NK-92 (cell line): Measurements from ENCODE around the gene FAM76A.

Experiments
- DNase-seq: peaks from one replicate; lab custom pipeline; 2025; ENCODE audit not compliant: unreplicated experiment; lab: John Stamatoyannopoulos, UW

FAM76A gene

DNA sequence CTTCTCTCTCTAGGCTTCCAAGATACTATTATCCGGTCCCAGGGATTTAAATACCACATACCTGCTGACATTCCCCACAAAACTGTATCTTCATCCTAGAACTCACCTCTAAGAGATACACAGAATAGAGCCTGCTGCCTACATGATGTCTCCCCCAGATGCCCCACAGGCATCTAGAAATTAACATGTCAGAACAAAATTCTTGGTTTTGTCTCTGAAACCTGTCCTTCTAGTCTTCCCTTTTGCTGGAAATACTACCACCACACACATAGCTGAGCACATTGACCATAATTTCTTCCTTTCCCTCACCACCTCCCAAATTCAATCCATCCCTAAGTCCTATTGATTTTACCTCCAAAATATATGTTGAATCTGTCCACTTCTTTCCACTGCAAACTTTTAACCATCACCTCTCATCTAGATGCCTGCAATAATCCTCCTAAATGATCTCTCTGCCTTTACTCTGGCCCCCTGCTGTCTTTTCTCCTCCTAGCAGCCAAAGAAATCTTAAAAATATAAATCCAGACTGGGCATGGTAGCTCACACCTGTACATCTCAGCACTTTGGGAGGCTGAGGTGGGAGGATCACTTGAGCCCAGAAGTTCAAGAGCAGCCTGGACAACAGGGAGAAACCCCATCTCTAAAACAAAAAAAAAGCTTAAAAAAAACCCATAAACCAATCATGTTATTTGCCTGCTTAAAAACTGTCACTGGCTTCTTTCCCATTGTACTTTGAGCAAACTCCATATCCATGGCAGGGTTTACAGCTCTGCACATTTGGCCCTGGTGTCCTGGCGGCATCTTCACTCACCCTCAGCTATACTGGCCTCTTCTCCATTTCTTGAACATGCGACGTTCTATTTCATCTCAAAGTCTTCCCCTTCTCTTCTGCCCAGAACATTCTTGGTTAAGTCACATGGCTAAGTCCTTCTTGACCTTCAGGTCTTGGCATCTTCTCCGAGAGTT is 6.2 kb upstream of the FAM76A start:
- DNase-seq: no peak

DNA sequence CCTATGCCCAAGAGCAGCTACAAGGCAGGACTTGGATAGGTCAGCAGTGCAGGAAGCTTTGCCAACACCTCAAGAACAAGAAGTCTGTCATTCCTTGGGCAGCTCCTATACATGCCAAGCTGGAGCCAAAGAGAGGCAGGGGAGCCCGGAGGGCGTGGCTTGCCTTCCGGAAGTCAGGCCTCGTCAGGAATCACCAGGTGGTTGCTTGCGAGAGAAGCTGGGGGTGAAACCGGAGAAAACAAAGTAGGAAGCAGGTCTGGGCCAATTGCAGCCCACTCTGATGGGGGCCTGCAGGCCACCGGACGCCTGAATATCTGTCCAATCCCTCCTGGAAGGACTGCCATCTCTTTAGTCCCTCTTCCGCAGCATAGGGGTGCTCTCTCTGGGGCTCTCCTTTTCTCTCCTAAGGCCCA is 794 bp upstream of the FAM76A start:
- DNase-seq: no peak

GRCh38 chr1:27726173-27727044 is 648 bp downstream of the FAM76A start:
- no peak for DNase-seq

GRCh38 chr1:27727126-27727525 is 1.4 kb downstream of the FAM76A start:
- DNase-seq: no peak

DNA sequence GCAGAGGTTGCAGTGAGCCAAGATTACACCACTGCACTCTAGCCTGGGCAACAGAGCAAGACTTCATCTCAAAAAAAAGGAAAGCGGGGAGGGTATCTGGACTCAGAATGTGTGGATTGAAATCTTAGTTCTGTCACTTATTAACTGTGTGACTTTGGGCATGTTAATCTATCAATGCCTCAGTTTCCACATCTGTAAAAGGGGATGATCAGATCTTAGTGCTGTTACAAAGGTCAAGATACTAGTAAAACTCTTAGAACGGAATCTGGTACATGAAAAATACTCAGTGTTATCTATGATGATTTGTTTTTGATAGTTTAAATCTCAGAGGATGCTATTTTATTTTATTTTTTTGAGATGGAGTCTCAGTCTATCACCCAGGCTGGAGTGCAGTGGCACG is 10.5 kb downstream of the FAM76A start:
- DNase-seq: no peak

DNA sequence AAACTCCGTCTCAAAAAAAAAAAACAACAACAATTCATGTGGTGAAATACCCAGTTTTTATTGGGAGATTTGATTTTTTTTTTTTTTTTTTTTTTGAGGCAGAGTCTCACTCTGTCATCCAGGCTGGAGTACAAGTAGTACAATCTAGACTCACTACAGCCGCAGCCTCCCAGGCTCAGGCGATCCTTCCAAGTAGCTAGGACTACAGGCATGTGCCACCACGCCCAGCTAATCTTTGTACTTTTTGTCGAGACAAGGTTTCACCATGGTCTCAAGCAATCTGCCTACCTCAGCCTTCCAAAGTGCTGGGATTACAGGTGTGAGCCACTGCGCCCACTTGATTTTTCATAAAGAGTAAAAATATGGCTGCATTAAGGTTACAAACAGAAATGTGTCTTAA is 15.4 kb downstream of the FAM76A start:
- no peak for DNase-seq

GRCh38 chr1:27744556-27744955 is 18.8 kb downstream of the FAM76A start:
- DNase-seq: no peak

DNA sequence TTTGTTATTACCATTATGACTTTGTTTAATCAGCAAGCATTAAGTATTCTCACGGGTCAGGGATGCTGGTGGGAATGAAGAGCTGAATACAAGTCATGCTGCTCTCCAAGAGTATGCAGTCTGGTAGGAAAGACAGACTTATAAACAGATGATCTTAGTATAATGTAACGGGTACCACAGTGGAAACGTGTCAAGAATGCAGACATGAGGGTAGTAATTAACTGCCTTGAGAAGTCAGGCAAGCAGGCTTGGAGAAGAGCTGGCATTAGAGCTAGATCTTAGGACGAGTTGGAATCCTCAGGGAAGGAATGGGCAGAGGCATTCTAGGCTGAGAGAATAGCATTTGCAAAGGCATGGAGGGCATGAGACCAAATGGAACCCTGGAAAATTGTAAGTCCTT is 19.7 kb downstream of the FAM76A start:
- DNase-seq: no peak

DNA sequence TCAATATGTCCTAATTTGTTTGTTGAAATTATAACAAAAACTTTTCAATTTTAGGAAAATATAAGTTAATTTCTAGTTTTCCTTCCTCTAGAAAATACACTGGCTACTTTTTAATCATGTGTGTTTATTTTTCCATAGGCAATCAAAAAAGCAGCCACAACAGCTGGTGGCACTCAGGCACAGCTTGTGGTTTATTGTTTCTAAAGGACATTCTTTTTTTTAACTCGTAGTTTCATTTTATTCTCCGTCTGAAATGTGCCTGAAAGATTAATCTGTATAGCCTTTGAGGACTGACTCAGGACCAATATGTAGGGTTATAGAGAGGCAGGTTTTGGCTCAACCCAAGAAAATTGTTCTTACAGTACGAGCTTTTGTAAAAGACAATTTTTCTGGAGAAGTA is 26.6 kb downstream of the FAM76A start:
- DNase-seq: no peak

DNA sequence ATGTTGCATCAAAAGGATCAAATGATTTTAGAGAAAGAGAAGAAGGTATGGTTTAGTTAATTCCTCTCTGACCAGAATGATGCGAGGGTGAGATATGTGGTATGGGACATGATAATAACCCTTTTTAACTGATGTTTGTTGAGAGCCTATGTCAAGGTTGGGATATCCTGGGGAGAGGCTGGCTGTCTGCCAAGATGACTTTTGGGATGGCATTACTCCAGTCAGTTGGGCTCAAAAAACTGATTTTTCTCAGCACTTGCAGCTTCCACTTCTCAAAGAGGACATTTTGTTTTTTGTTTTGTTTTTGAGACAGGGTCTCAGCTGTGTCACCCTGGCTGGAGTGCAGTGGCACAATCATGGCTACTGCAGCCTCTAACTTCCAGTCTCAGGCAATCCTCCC is 29.5 kb downstream of the FAM76A start:
- DNase-seq: no peak

GRCh38 chr1:27755865-27756264 is 30.1 kb downstream of the FAM76A start:
- DNase-seq: no peak

DNA sequence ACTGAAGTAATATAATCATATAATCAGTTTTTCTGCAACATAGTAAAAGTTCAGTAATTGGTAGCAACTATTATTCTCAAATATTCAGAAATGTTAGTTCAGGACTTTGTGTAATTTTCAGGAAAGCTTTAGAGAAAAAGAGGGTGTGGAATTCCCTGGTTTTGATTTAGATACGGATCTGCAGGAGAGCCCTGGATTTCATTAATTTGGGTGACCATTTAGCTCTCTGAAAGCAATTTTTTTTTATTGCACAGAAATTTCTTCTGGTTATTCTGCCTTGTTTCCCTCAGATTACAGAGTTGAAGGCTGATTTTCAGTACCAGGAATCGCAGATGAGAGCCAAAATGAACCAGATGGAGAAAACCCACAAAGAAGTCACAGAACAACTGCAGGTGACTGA is 33.5 kb downstream of the FAM76A start:
- DNase-seq: no peak

DNA sequence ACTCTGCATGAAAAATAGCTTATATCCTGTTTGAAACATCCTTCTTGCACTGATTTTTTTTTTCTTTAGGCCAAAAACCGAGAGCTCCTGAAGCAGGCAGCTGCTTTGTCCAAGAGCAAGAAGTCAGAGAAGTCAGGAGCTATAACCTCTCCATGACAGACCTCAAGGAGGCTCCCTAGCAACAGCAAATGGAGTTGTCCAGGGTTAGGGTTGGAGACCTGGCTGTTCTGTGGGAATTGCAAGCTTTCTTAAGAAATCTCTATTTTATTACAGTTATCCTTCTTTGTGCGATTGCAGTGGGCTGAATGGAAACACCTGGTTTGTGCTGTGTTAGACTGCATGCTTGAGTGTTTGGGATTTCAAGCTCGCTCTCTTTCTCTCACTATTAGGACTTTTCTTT is 34.7 kb downstream of the FAM76A start:
- no peak for DNase-seq

GRCh38 chr1:27762033-27762432 is 36.3 kb downstream of the FAM76A start:
- no peak for DNase-seq

- DNase-seq: no peak
Observed at GRCh38 chr1:27763358-27763757, 37.6 kb downstream of the FAM76A start.

DNA sequence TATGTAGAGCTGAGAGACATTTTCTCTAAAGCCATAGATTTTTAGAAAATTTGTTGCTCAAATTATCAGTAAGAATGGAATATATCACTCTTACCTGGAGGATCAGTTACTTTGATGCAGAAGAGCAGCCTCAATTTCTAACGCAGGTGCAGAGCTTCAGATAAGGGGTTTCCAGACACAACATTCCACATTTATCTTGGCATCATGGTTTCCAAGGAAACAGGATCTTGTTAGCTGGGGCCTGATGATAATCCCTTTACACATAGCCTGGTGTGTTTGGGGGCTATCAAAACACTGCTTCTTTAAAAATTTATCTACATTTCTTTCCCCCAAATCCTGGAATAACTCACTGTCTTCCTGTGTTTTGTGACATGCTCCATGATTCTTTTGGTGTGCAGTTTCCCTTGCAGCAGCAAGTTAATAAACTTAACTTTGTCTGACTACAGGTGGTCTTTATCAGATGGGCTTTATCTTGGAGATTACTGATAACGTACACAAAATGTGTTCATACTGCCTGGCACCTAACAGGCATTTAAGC is 44.6 kb downstream of the FAM76A start:
- DNase-seq: no peak

DNA sequence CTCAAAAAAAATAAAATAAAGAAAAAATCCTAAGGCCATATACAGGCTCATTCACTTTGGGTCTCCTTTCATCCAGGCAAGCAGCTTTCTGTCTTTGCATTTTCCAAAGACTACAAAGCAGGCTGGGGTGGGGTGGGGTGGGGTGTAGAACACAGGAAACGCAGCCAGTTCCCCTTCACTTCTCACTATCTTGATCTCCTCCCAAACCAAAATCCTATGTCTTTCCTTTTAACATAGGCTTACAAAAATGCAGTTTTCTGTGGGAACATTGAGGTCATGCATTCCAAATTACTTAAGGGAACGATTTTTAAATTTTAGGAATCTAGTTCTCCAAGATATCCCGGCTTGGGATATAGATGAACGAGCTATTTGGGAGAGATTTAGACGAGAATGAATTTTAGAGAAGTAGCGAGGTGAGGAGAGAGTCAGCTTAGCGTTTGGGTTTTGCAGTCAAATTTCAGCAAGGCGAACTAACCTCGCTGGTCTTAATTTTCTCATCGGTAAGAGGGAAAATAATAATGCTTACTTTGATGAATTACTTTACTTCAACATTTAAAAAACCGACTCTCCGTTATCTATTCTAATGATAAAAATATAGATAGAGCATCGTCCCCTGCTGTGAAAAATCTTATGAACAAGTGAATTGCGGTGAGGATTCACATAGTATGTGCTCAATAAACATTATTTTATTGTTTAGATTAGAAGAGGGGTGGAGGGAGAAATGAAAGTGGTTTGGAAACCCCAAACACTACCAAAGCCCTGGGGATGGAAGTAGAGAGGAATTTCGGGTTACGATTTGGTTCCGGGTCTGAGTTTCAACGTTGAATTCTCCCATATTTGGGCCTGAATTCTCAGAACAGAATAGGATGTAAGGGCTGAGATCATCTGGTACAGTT is 46.5 kb downstream of the FAM76A start:
- no peak for DNase-seq

DNA sequence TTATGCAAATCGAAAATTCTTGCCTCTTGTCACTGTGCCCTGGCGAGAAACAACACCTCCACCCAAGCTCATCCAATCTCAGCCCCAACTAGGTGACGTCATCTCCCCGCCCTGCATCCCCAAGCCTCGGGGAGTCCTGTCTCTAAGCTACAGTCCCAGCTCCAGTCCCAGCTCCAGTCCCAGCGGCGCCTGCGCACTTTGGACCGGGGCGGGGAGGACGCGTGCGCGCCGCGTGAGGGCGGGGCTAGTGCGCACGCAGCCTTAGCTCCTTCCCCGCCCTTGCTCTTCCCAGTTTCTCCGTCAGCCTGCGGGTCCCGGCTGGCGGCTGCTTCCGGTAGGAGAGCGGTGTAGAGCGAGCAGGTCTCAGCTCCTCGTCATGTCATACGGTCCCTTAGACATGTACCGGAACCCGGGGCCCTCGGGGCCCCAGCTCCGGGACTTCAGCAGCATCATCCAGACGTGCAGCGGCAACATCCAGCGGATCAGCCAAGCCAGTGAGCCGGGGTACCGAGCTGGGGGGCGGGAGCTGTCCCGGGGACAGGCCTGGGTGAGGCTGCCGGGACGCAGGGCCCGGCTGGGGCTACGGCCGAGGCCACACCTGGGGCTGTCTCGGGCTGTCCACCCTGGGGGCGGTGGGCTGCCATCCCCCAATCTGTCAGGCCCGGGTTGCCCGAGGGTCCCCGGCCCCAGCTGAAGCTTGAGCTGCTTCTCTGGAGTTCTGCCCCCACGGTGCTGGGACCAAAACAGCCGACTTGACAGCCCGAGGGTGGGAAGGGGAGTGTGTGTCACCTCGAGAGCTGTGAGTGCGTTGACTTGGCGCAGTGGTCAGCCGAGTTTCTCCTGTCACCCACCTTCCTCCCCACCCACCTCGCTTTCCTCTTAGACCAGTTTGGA is 47.4 kb downstream of the FAM76A start, which contains the start of gene STX12:
Gene STX12 (plus strand): TSS at position 288 of the 894 bp plus-strand sequence. CDS start 89 bp downstream, at position 377.
- DNase-seq: peak; percentile 95

- DNase-seq: no peak
Observed at GRCh38 chr1:27773826-27774445, 48.2 kb downstream of the FAM76A start.
